GM12891 (cell line): ENCODE results near the gene NT5C3B.

Source experiments
- PAX5 ChIP-seq: IDR thresholded peaks from 2 replicates; pipeline ENCODE4 v1.6.1; 2011; ENCODE audit warnings: low read length, moderate library complexity, mild to moderate bottlenecking; ENCODE audit not compliant: insufficient read depth, severe bottlenecking
- POLR2A ChIP-seq: IDR thresholded peaks from 2 replicates; pipeline ENCODE4 v1.6.1; 2011; ENCODE audit warnings: low read depth, low read length, control low read depth
- POLR2AphosphoS5 ChIP-seq: IDR thresholded peaks from 2 replicates; pipeline ENCODE4 v1.6.1; 2011; ENCODE audit warnings: low read depth, low read length, control low read depth
- POU2F2 ChIP-seq: IDR thresholded peaks from 2 replicates; pipeline ENCODE4 v1.6.1; 2011; ENCODE audit warnings: low read depth, mild to moderate bottlenecking, control low read depth, low read length, moderate library complexity
- SPI1 ChIP-seq: IDR thresholded peaks from 2 replicates; pipeline ENCODE4 v1.6.1; 2011; ENCODE audit warnings: low read depth, low read length, control low read depth
- TAF1 ChIP-seq: IDR thresholded peaks from 2 replicates; pipeline ENCODE4 v1.6.1; 2011; ENCODE audit warnings: low read depth, low read length, control low read depth

GRCh38 chr17:41837761-41838538, 1.9 kb upstream of the NT5C3B start, which contains the start of gene KLHL10:
- TF ChIP-seq POLR2A = no peak
- TF ChIP-seq SPI1 = no peak
- TF ChIP-seq POLR2AphosphoS5 = no peak
- TF ChIP-seq TAF1 = no peak
- TF ChIP-seq PAX5 = no peak
- no peak for TF ChIP-seq POU2F2
